Caki2 (cell line): ENCODE data around the gene LIPM. TPM values are rescaled to one million over a fixed set of nuclear protein-coding genes. Genes with fewer than 3 reads are reported as not detected.

ENCODE experiments used
- DNase-seq: peaks from one replicate; pipeline ENCODE4 v3.0.0-alpha.2; 2015; ENCODE audit warnings: low read depth
- in situ Hi-C: cut with HindIII; loops from 2 replicates; pipeline ENCODE4 v1.10.0; 2016; ENCODE audit warnings: low sequenced_read_pairs, low pct_unique_long_range_greater_than_20kb, mixed read lengths
- total RNA-seq: library from RNA; depleted of rRNA; stranded (reverse); fragments of >200 nt; shearing (Covaris generic); gene quantifications from 2 replicates; pipeline ENCODE4 v1.2.3, GENCODE V29; 2014; ENCODE audit warnings: low replicate concordance; rRNA removed

Gene LIPM, protein sequence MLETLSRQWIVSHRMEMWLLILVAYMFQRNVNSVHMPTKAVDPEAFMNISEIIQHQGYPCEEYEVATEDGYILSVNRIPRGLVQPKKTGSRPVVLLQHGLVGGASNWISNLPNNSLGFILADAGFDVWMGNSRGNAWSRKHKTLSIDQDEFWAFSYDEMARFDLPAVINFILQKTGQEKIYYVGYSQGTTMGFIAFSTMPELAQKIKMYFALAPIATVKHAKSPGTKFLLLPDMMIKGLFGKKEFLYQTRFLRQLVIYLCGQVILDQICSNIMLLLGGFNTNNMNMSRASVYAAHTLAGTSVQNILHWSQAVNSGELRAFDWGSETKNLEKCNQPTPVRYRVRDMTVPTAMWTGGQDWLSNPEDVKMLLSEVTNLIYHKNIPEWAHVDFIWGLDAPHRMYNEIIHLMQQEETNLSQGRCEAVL
- not detected in 2 replicates for total RNA-seq

DNA sequence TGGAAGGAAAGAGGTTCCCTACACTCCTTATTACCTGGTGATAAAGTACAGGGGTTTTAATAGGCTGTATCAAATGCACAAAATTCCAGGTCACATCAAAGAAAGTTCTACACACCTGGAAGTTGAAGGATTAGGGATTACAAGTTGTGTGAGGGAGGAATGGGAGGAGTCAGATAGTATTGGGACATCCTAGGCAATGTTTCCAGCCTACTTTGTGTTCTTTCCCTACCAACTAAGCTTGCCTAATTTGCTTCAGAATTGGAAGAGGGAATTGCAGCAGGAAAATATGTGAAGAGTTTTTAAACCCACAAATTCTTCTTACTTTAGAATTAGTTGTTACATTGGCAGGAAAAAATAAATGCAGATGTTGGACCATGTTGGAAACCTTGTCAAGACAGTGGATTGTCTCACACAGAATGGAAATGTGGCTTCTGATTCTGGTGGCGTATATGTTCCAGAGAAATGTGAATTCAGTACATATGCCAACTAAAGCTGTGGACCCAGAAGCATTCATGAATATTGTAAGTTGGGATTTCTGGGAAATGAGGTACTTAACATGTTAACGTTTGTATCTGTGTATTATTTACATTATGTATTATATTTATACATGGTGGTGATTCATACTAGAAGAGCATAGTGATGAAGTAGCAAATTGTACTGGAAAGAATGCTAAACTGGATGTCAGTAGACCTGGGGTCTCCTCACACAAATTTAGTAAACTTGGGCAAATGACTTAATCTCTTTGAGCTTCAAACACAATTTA lies at the start of gene LIPM:
LIPM (plus strand) TSS at position 208 of the 763 bp plus-strand sequence; CDS start at position 375, 167 bp downstream.
- in situ Hi-C loops, result no loop called here
- no peak for DNase-seq

DNA sequence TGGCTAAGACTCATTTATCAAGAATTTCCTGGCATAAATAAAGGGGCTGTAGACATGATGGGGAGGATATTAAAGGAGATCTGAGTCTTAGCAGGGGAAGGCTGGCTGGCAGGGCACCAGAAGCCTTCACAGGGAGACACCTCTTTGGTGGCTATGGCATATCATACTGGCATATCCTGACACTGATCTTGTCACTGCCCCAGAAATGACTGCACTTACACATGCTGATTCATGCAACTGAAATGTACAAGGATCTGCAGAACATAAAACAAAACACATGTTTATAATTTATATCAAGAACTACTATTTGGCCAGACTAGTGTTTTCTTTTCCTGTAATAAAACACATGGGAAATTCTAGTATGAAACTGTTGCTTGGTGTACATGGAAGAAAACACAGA lies 48.2 kb upstream of the LIPM start:
- in situ Hi-C loops, result no loop called here
- no peak for DNase-seq

DNA sequence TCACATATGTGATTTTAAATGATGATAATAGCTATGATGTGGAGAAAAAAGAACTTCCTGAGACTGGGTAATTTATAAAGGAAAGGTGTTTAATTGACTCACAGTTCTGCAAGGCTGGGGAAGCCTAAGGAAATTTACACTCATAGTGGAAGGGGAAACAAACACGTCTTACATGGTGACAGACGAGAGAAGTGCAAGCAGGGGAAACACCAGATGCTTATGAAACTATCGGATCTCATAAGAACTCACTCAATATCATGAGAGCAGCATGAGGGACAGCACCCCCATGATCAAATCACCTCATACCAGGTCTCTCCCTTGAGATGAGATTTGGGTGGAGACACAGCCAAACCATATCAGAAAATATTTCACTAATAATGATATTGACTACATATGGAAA lies 46.8 kb upstream of the LIPM start:
- in situ Hi-C loops, result no loop called here
- no peak for DNase-seq

- no peak for DNase-seq
- in situ Hi-C loops, result no loop called here
These were observed 45.9 kb upstream of the LIPM start for GRCh38 chr10:88756660-88757059.

- no peak for DNase-seq
- in situ Hi-C loops, result no loop called here
These were observed 43.0 kb upstream of the LIPM start, which contains the start of gene LIPN for GRCh38 chr10:88759366-88760101. Gene LIPN (plus strand): TSS chr10:88760020. CDS start chr10:88761406, 1,386 bp downstream.

- in situ Hi-C loops, result no loop called here
- no peak for DNase-seq
These were observed 39.6 kb upstream of the LIPM start for GRCh38 chr10:88762906-88763305.

DNA sequence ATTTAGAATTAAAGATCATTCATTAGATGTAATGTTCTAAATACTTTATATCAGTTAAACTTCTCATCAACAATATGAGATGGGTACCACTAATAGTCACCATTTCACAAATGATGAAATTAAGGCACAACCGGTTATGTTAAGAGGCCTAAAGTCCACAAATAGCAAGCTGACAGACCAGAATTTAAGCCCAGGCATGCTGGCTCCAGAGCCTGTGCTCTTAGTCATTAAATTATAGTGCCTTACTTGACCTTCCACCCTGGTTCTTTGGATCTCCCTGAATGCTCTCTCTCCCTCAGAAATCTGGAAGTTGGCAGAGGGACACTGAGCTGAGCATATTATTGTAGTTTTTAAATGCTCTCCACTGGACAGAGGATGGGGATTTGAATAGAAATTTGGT lies 39.1 kb upstream of the LIPM start:
- in situ Hi-C loops, result no loop called here
- DNase-seq, result no peak

DNA sequence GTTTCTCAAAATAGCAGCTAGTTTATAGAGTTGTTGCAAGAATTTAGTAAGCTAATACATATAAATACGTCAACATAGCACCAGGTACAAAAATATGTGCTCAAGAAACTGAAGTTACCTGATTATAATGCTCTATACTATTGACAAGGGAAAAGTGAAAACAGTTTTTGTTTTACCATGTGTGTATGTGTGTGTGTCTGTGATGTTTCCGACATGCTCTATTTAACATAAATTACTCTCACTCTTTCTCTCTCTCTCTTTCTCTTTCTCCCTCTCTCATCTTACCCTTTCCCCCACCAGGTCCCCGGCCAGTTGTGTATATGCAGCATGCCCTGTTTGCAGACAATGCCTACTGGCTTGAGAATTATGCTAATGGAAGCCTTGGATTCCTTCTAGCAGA lies 38.4 kb upstream of the LIPM start:
- in situ Hi-C loops, result no loop called here
- no peak for DNase-seq

DNA sequence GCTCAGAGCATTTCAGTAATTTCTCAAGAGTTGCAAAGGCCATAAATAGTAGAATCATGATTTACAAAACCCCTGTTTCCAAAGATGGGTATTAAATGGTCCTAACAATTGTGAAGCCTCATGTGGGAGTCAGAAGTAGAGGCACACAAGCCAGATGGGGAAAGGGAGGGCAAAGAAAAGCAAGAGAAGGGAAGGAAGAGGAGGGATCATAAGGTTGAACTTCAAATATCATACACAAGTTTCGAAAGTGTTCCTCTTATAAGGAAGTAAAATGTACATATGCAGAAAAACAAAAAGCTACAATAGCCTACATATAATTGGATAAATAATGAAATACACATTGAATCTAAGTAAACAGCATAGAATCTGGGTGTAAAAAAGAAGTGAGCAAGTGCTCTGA lies 36.7 kb upstream of the LIPM start:
- in situ Hi-C loops, result no loop called here
- DNase-seq, result no peak

GRCh38 chr10:88769384-88769783 lies 33.1 kb upstream of the LIPM start:
- in situ Hi-C loops, result no loop called here
- DNase-seq, result no peak

- in situ Hi-C loops, result no loop called here
These were observed 21.3 kb upstream of the LIPM start for GRCh38 chr10:88781206-88781605.

GRCh38 chr10:88782222-88782621 lies 20.3 kb upstream of the LIPM start:
- in situ Hi-C loops, result no loop called here

More at GRCh38 chr10:88781206-88781605, 21.3 kb upstream of the LIPM start:
- DNase-seq, result no peak

DNA sequence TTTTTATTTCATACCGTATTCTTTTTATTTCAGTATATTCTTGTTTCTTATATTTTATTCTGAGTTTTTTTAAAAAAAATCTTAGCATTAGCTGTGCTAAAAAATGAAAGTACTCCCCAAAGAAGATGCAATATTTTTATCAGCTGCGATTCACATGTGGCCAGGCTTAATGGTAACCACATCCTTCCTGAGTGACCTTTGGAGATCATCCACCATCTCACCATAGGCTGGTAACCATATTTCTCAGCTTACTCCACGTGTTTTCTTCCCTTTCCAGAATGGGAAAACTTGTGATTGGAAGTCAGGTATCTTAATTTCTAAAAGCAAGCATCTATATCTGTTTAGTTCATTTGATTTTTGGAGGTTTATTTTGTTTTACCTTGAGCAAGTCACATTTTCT lies 18.8 kb upstream of the LIPM start:
- no peak for DNase-seq
- in situ Hi-C loops, result no loop called here

More at GRCh38 chr10:88782222-88782621, 20.3 kb upstream of the LIPM start:
- DNase-seq, result no peak

DNA sequence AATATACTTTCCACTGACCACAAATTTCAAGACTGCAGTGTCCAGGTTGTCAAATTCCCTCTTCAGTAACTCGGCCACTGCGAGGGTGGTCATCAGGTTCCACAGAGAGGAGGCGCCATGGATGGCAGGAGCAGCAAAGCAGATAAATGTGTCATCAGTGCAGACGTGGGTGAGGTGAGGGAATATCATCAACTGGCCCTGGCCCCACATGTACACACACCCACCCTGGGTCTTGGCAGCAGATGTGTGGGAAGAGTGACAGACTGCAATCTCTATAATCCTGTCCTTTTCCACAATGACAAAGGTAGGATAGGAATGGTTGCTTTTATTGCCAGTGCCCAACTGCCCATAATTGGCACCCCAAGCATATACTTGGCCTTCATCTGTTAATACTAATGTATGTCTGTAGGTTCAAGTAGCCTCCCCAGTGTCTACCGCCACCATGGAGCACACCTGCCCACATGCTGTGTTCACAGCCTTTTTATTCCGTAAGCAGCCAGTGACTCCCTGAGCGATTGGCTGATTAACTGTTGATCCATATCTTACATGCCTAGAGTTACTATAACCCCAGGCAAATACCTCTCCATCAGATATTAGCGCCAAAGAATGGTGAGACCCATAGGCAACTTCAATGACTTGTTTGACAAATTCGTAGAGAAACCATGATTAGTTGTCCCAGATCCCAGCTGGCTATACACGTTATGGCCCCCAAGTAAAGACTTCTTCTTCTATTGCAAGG lies 16.3 kb upstream of the LIPM start:
- in situ Hi-C loops, result no loop called here
- no peak for DNase-seq

DNA sequence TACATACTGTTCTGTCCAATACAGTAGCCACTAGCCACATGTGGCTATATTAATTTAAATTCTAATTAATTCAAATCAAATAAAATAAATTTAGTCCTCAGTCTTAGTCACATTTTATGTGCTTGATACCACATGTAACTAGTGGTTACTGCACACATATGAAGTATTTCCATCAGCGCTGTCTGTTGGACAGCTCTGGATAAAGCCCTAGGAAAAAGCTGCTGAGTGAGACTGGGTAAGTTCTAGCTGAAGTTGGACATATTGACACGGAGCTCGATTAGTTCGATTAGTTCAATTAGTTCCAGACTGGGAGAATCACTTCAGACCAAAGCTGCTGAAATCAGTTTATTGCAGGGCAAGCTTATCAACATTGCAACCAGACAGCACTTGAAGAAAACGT lies 15.1 kb upstream of the LIPM start:
- DNase-seq, result no peak
- in situ Hi-C loops, result no loop called here

DNA sequence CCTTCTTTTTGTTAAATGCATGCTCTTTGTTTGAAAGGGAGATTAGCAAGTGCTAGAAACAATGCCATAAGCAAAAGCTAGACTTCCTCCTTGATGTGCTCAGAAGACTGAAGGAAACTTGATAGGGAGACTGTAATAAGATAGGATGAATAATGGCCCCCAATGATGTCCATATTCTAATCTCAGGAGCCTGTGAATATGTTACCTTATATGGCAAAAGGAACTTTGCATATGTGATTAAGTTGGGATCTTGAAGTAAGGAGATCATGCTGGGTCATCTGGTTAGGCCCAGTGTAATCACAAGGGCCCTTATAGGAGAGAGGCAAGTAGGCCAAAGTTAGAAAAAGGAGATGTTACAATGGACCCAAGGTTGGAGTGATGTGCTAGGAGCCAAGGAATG lies 13.6 kb upstream of the LIPM start:
- in situ Hi-C loops, result no loop called here
- no peak for DNase-seq

- in situ Hi-C loops, result no loop called here
- peak; percentile 16 for DNase-seq
These were observed 10.6 kb upstream of the LIPM start for GRCh38 chr10:88791924-88792323.

- no peak for DNase-seq
- in situ Hi-C loops, result no loop called here
These were observed 9.9 kb upstream of the LIPM start for GRCh38 chr10:88792661-88793060.
